Neural cell (in vitro differentiated cells): ENCODE data around the gene FBXO47. TPM values are rescaled to one million over a fixed set of nuclear protein-coding genes. Genes with fewer than 3 reads are reported as not detected.

ENCODE experiments used
- H2AFZ ChIP-seq: fragments of 200-600, 300-800 bp; sonication (generic), shearing (Covaris generic); 2 replicates; pipeline ENCODE4 v1.6.0; 2014; ENCODE audit warnings: low read depth, mild to moderate bottlenecking, antibody characterized with exemption, low read length, moderate library complexity
- H3F3A ChIP-seq: fragments of 200-600 bp; shearing (Covaris generic); 2 replicates; pipeline ENCODE4 v1.6.1; 2016; ENCODE audit warnings: mild to moderate bottlenecking, moderate library complexity, mixed read lengths, antibody characterized with exemption, low read length; ENCODE audit not compliant: insufficient read depth, poor library complexity, severe bottlenecking
- H3K27ac ChIP-seq: fragments of 200-600, 300-800 bp; sonication (generic), shearing (Covaris generic); 2 replicates; pipeline ENCODE4 v1.5.1; 2014; ENCODE audit warnings: mild to moderate bottlenecking, low read length, moderate library complexity
- H3K27me3 ChIP-seq: fragments of 300-800, 200-600 bp; sonication (generic), shearing (Covaris generic); 2 replicates; pipeline ENCODE4 v1.6.0; 2014; ENCODE audit warnings: mild to moderate bottlenecking, low read depth, low read length, moderate library complexity; ENCODE audit not compliant: insufficient read depth
- H3K36me3 ChIP-seq: fragments of 300-800, 200-600 bp; sonication (generic), shearing (Covaris generic); 2 replicates; pipeline ENCODE4 v1.5.1; 2014; ENCODE audit warnings: mild to moderate bottlenecking, antibody characterized with exemption, low read length, moderate library complexity; ENCODE audit not compliant: insufficient read depth
- H3K4me2 ChIP-seq: fragments of 300-800, 200-600 bp; sonication (generic), shearing (Covaris generic); 2 replicates; pipeline ENCODE4 v1.6.0; 2014; ENCODE audit warnings: mild to moderate bottlenecking, low read length
- H3K4me3 ChIP-seq: fragments of 300-800, 200-600 bp; sonication (generic), shearing (Covaris generic); 2 replicates; pipeline ENCODE4 v1.5.1; 2014; ENCODE audit warnings: mild to moderate bottlenecking, low read length, moderate library complexity
- H3K79me2 ChIP-seq: fragments of 200-600 bp; shearing (Covaris generic); replicated peaks from 2 replicates; pipeline ENCODE4 v1.6.0; 2014; ENCODE audit warnings: mild to moderate bottlenecking, low read length, moderate library complexity; ENCODE audit not compliant: insufficient read depth
- H3K9ac ChIP-seq: fragments of 300-800, 200-600 bp; sonication (generic), shearing (Covaris generic); 2 replicates; pipeline ENCODE4 v1.6.1; 2016; ENCODE audit warnings: mild to moderate bottlenecking, low read length, mixed read lengths
- H3K9me2 ChIP-seq: fragments of 200-600 bp; shearing (Covaris generic); 2 replicates; pipeline ENCODE4 v1.6.1; 2016; ENCODE audit warnings: mild to moderate bottlenecking, low read length, mixed read lengths; ENCODE audit not compliant: insufficient read depth
- H3K9me3 ChIP-seq: fragments of 200-600, 300-800 bp; sonication (generic), shearing (Covaris generic); 2 replicates; pipeline ENCODE4 v1.6.1; 2016; ENCODE audit warnings: mild to moderate bottlenecking, mixed run types, low read length, moderate library complexity, mixed read lengths
- H4K20me1 ChIP-seq: fragments of 200-600 bp; shearing (Covaris generic); 2 replicates; pipeline ENCODE4 v1.6.1; 2016; ENCODE audit warnings: mild to moderate bottlenecking, mixed run types; ENCODE audit not compliant: insufficient read depth
- CTCF ChIP-seq: fragments of 450-650 bp; IDR thresholded peaks from 2 replicates; pipeline ENCODE4 v1.5.1; 2014; ENCODE audit warnings: antibody characterized with exemption, mild to moderate bottlenecking, moderate library complexity; ENCODE audit not compliant: poor library complexity, severe bottlenecking
- EP300 ChIP-seq: fragments of 450-650 bp; conservative IDR thresholded peaks from 2 replicates; pipeline ENCODE4 v1.6.1; 2014; ENCODE audit warnings: antibody characterized with exemption, mild to moderate bottlenecking, moderate library complexity; ENCODE audit not compliant: poor library complexity, severe bottlenecking
- EZH2 ChIP-seq: fragments of 200-600, 300-800 bp; shearing (Covaris generic), sonication (generic); IDR thresholded peaks from 2 replicates; pipeline ENCODE4 v1.6.1; 2014; ENCODE audit warnings: antibody characterized with exemption, low read length, borderline replicate concordance, mild to moderate bottlenecking; ENCODE audit not compliant: insufficient read depth, poor library complexity, severe bottlenecking
- MXI1 ChIP-seq: fragments of 450-650 bp; conservative IDR thresholded peaks from 2 replicates; pipeline ENCODE4 v1.6.1; 2014; ENCODE audit warnings: antibody characterized with exemption, mild to moderate bottlenecking; ENCODE audit not compliant: poor library complexity, severe bottlenecking
- RAD21 ChIP-seq: fragments of 450-650 bp; conservative IDR thresholded peaks from 2 replicates; pipeline ENCODE4 v1.6.1; 2014; ENCODE audit warnings: antibody characterized with exemption, mild to moderate bottlenecking, moderate library complexity
- REST ChIP-seq: IDR thresholded peaks from 2 replicates; pipeline ENCODE4 v1.6.1; 2012; ENCODE audit warnings: borderline replicate concordance
- SMC3 ChIP-seq: fragments of 450-650 bp; conservative IDR thresholded peaks from 2 replicates; pipeline ENCODE4 v1.6.1; 2014; ENCODE audit warnings: antibody characterized with exemption, mild to moderate bottlenecking, moderate library complexity; ENCODE audit not compliant: poor library complexity
- polyA plus RNA-seq: library from polyadenylated mRNA; depleted of rRNA; stranded (reverse); fragments of >200 nt; gene quantifications from 2 replicates; pipeline ENCODE4 v1.2.3, GENCODE V29; 2014

FBXO47 gene
- polyA plus RNA-seq, 1 donor from 2014 or later = not detected

- H3K79me2 ChIP-seq = no peaks in the 10 kb centered on the region
- H3K9me2 ChIP-seq = no peaks in the 10 kb centered on the region
- H3K4me2 ChIP-seq = no peak overlapping the region
- no peak overlapping the region for H2AFZ ChIP-seq
- no peak overlapping the region for H3K27ac ChIP-seq
- no peaks in the 10 kb centered on the region for H4K20me1 ChIP-seq
- no peaks in the 10 kb centered on the region for H3F3A ChIP-seq
- TF ChIP-seq EZH2 = no peak
- TF ChIP-seq SMC3 = no peak
- TF ChIP-seq REST = no peak
- no peak for TF ChIP-seq RAD21
- H3K36me3 ChIP-seq = no peaks in the 10 kb centered on the region
- no peaks in the 10 kb centered on the region for H3K9me3 ChIP-seq
- H3K27me3 ChIP-seq = no peaks in the 10 kb centered on the region
- no peak overlapping the region for H3K9ac ChIP-seq
- H3K4me3 ChIP-seq = no peak overlapping the region
Observed at GRCh38 chr17:38916771-38917170, 50.4 kb downstream of the FBXO47 start.

- H3K9ac ChIP-seq = no peak overlapping the region
- H3K36me3 ChIP-seq = no peaks in the 10 kb centered on the region
- H4K20me1 ChIP-seq = no peaks in the 10 kb centered on the region
- H3K79me2 ChIP-seq = peaks cover 4% of the 10 kb centered on the region
- no peaks in the 10 kb centered on the region for H3K27me3 ChIP-seq
- no peak overlapping the region for H3K27ac ChIP-seq
- H3K4me3 ChIP-seq = no peak overlapping the region
- H2AFZ ChIP-seq = no peak overlapping the region
- no peaks in the 10 kb centered on the region for H3K9me3 ChIP-seq
- no peaks in the 10 kb centered on the region for H3F3A ChIP-seq
- H3K4me2 ChIP-seq = no peak overlapping the region
- H3K9me2 ChIP-seq = no peaks in the 10 kb centered on the region
- no peak for TF ChIP-seq EZH2
- TF ChIP-seq CTCF = no peak
- TF ChIP-seq MXI1 = no peak
- TF ChIP-seq EP300 = no peak
Observed at GRCh38 chr17:38915639-38915995, 51.6 kb downstream of the FBXO47 start.
